Stimulated activated CD4-positive, alpha-beta T cell treated with anti-CD3 and anti-CD28 coated beads, Interleukin-15, amount 100 ng/mL, for 1 hour (primary cell): ENCODE data around the gene HMCES.
"Not testable (repeated sequence)": the region's sequence is repeated elsewhere in the genome, so short reads cannot be mapped to it uniquely, and the experiment has no call there.

ENCODE experiments used
- DNase-seq, 2 donors: peaks; one replicate each; pipeline ENCODE4 v3.0.0-alpha.2; 2020; ENCODE audit warnings: low read depth in 1 of 2, low spot score in 1 of 2

HMCES gene

GRCh38 chr3:129345281-129345680 lies 66.6 kb downstream of the HMCES start:
- no peak for DNase-seq

- DNase-seq: no peak
These were observed 67.3 kb downstream of the HMCES start for GRCh38 chr3:129345971-129346370.

GRCh38 chr3:129346695-129347457 lies 68.2 kb downstream of the HMCES start:
- no peak for DNase-seq

GRCh38 chr3:129347458-129347845 lies 68.8 kb downstream of the HMCES start:
- DNase-seq: no peak

GRCh38 chr3:129348734-129349133 lies 70.1 kb downstream of the HMCES start:
- DNase-seq: no peak

GRCh38 chr3:129349169-129349568 lies 70.5 kb downstream of the HMCES start:
- not testable (repeated sequence) for DNase-seq

- no peak for DNase-seq
These were observed 71.1 kb downstream of the HMCES start for GRCh38 chr3:129349791-129350190.

- DNase-seq: no peak
These were observed 73.4 kb downstream of the HMCES start for GRCh38 chr3:129352045-129352444.

- no peak for DNase-seq
These were observed 74.2 kb downstream of the HMCES start for GRCh38 chr3:129352650-129353588.

GRCh38 chr3:129353589-129353941 lies 74.9 kb downstream of the HMCES start:
- no peak for DNase-seq
